Astrocyte (in vitro differentiated cells and primary cell): Measurements from ENCODE around the gene HINFP. TPM values are rescaled to one million over a fixed set of nuclear protein-coding genes. Genes with fewer than 3 reads are reported as not detected.

ENCODE experiments used
- DNase-seq: peaks from one replicate; pipeline ENCODE4 v3.0.0-alpha.2; 2010; ENCODE audit warnings: low read depth
- FAIRE-seq: peaks from 2 replicates; lab custom pipeline; 2011; peaks lifted over from hg19 to GRCh38; lab: Jason Lieb, UNC
- H2AFZ ChIP-seq: 2 replicates; pipeline ENCODE4 v1.6.0; 2012; ENCODE audit warnings: low read depth, low read length, inconsistent platforms
- H3K27ac ChIP-seq: 2 replicates; pipeline ENCODE4 v1.5.1; 2011; ENCODE audit warnings: low read depth, low read length, inconsistent platforms
- H3K27me3 ChIP-seq: 2 replicates; pipeline ENCODE4 v1.6.0; 2011; ENCODE audit warnings: low read length, inconsistent platforms; ENCODE audit not compliant: insufficient read depth
- H3K36me3 ChIP-seq: 2 replicates; pipeline ENCODE4 v1.5.1; 2011; ENCODE audit warnings: low read length, inconsistent platforms; ENCODE audit not compliant: insufficient read depth
- H3K4me1 ChIP-seq: 2 replicates; pipeline ENCODE4 v1.5.1; 2011; ENCODE audit warnings: low read length, inconsistent platforms; ENCODE audit not compliant: insufficient read depth
- H3K4me2 ChIP-seq: 2 replicates; pipeline ENCODE4 v1.6.0; 2012; ENCODE audit warnings: low read length, inconsistent platforms
- H3K4me3 ChIP-seq: 2 replicates; pipeline ENCODE4 v1.5.1; 2011; ENCODE audit warnings: low read depth, mild to moderate bottlenecking, low read length, inconsistent platforms; ENCODE audit not compliant: insufficient read depth
- H3K79me2 ChIP-seq: 2 replicates; pipeline ENCODE4 v1.6.0; 2012; ENCODE audit warnings: mild to moderate bottlenecking, low read length, inconsistent platforms; ENCODE audit not compliant: insufficient read depth
- H3K9ac ChIP-seq: 2 replicates; pipeline ENCODE4 v1.6.0; 2012; ENCODE audit warnings: mild to moderate bottlenecking, low read length, inconsistent platforms
- H3K9me3 ChIP-seq: 2 replicates; pipeline ENCODE4 v1.5.1; 2012; ENCODE audit warnings: low read depth, mild to moderate bottlenecking, low read length, inconsistent platforms; ENCODE audit not compliant: insufficient read depth
- H4K20me1 ChIP-seq: 2 replicates; pipeline ENCODE4 v1.6.0; 2012; ENCODE audit warnings: low read length, inconsistent platforms; ENCODE audit not compliant: insufficient read depth
- H3K27ac Mint-ChIP-seq: one replicate; pipeline ENCODE4 v1.8.0; 2021; ENCODE audit warnings: mild to moderate bottlenecking, mixed read lengths; ENCODE audit not compliant: unreplicated experiment
- H3K27me3 Mint-ChIP-seq: one replicate; pipeline ENCODE4 v1.8.0; 2021; ENCODE audit warnings: low read depth, mixed read lengths; ENCODE audit not compliant: unreplicated experiment
- H3K36me3 Mint-ChIP-seq: one replicate; pipeline ENCODE4 v1.8.0; 2021; ENCODE audit warnings: low read depth, mixed read lengths; ENCODE audit not compliant: unreplicated experiment
- H3K4me1 Mint-ChIP-seq: one replicate; pipeline ENCODE4 v1.8.0; 2021; ENCODE audit warnings: low read depth, mixed read lengths; ENCODE audit not compliant: unreplicated experiment
- H3K4me3 Mint-ChIP-seq: one replicate; pipeline ENCODE4 v1.8.0; 2021; ENCODE audit warnings: mild to moderate bottlenecking, moderate library complexity, mixed read lengths; ENCODE audit not compliant: unreplicated experiment
- H3K9me3 Mint-ChIP-seq: one replicate; pipeline ENCODE4 v1.8.0; 2021; ENCODE audit warnings: mild to moderate bottlenecking, mixed read lengths; ENCODE audit not compliant: unreplicated experiment
- EZH2 ChIP-seq: IDR thresholded peaks from 2 replicates; pipeline ENCODE4 v1.6.1; 2012; ENCODE audit warnings: mild to moderate bottlenecking, low read length, inconsistent platforms; ENCODE audit not compliant: insufficient read depth
- total RNA-seq: library from RNA; stranded (reverse); gene quantifications from 2 replicates; pipeline ENCODE4 v1.2.1, GENCODE V29; 2021
- TF ChIP-seq, protein P1 (sequence below): IDR thresholded peaks from 2 replicates; pipeline ENCODE4 v1.5.1; 2011; ENCODE audit warnings: low read depth, mild to moderate bottlenecking, inconsistent platforms, low read length, moderate library complexity; ENCODE audit not compliant: insufficient read depth

The HINFP gene
- total RNA-seq, 1 donor from 2014 or later = 27.8 TPM

DNA sequence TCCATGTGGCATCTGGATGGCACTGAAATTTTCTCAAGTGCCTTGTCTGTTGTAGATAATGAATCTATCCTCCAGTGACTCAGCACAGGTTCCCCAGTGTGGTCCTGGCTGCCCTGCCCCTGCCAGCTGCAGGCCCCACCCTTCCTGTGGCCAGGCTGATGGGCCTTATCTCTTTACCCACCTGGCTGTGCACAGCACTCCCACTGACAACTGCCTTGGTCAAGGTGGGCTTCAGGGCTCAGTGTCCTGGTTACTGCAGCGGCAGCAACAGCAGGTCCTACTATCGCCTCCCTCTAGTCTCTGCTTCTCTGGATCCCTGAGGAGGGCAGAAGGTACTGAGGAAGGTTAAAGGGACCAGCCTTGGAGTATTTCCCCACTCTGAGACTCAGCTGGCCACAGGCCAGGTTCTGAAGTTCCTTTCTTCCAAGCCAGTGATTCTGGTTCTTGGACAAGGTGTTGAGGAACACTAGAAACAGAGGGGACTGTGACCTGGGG, 33.6 kb upstream of the HINFP start:
- Histone ChIP-seq H3K4me3 (no peak overlapping the region), H3K4me2 (no peak overlapping the region), H4K20me1 (peaks cover 13% of the 10 kb centered on the region), H2AFZ (no peak overlapping the region), H3K27ac (no peak overlapping the region), H3K27me3 (no peaks in the 10 kb centered on the region), H3K79me2 (peaks cover 34% of the 10 kb centered on the region), H3K4me1 (peaks cover 20% of the 10 kb centered on the region), H3K9ac (no peak overlapping the region), H3K36me3 (peaks cover 4% of the 10 kb centered on the region), H3K9me3 (no peaks in the 10 kb centered on the region)
- no peak overlapping the region for H3K27ac Mint-ChIP-seq
- FAIRE-seq (no peak), DNase-seq (no peak)
- TF ChIP-seq, protein P1, sequence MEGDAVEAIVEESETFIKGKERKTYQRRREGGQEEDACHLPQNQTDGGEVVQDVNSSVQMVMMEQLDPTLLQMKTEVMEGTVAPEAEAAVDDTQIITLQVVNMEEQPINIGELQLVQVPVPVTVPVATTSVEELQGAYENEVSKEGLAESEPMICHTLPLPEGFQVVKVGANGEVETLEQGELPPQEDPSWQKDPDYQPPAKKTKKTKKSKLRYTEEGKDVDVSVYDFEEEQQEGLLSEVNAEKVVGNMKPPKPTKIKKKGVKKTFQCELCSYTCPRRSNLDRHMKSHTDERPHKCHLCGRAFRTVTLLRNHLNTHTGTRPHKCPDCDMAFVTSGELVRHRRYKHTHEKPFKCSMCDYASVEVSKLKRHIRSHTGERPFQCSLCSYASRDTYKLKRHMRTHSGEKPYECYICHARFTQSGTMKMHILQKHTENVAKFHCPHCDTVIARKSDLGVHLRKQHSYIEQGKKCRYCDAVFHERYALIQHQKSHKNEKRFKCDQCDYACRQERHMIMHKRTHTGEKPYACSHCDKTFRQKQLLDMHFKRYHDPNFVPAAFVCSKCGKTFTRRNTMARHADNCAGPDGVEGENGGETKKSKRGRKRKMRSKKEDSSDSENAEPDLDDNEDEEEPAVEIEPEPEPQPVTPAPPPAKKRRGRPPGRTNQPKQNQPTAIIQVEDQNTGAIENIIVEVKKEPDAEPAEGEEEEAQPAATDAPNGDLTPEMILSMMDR = no peak
- TF ChIP-seq EZH2 = no peak
- peaks cover 3% of the 10 kb centered on the region for H3K36me3 Mint-ChIP-seq
- H3K4me3 Mint-ChIP-seq = no peak overlapping the region
- H3K27me3 Mint-ChIP-seq = no peaks in the 10 kb centered on the region
- no peaks in the 10 kb centered on the region for H3K9me3 Mint-ChIP-seq
- H3K4me1 Mint-ChIP-seq = peaks cover 10% of the 10 kb centered on the region

DNA sequence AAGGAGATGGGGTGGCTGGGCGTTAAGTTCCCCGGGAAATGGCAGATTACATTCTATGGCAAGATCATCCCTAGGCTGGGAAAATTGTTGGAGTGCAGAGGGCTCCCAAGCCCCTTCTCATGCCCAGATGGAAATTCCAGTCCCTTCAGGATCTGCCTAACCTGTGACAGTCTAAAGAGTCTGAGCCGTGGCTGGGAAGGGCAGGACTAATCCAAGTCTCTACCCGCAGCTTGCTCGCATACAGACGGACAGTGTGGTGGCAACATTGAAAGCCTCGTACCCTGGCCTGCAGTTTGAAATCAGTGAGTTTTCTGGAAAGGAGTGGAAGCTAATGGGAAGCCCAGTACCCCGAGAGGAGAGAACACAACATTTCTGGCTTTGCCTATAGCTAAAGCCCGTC, 33.0 kb upstream of the HINFP start:
- peak overlapping the region; percentile 29 for H3K4me3 Mint-ChIP-seq
- Histone ChIP-seq H3K27me3 (no peaks in the 10 kb centered on the region), H3K9ac (no peak overlapping the region), H3K36me3 (peaks cover 4% of the 10 kb centered on the region), H3K9me3 (no peaks in the 10 kb centered on the region), H3K27ac (no peak overlapping the region), H4K20me1 (peaks cover 19% of the 10 kb centered on the region), H3K4me1 (peaks cover 26% of the 10 kb centered on the region), H3K79me2 (peaks cover 40% of the 10 kb centered on the region), H3K4me2 (no peak overlapping the region), H2AFZ (no peak overlapping the region), H3K4me3 (no peak overlapping the region)
- H3K36me3 Mint-ChIP-seq = peaks cover 3% of the 10 kb centered on the region
- H3K27me3 Mint-ChIP-seq = no peaks in the 10 kb centered on the region
- FAIRE-seq (no peak), DNase-seq (no peak)
- no peak for TF ChIP-seq EZH2
- TF ChIP-seq, protein P1 = no peak
- H3K27ac Mint-ChIP-seq = no peak overlapping the region
- no peaks in the 10 kb centered on the region for H3K9me3 Mint-ChIP-seq
- H3K4me1 Mint-ChIP-seq = peaks cover 12% of the 10 kb centered on the region

DNA sequence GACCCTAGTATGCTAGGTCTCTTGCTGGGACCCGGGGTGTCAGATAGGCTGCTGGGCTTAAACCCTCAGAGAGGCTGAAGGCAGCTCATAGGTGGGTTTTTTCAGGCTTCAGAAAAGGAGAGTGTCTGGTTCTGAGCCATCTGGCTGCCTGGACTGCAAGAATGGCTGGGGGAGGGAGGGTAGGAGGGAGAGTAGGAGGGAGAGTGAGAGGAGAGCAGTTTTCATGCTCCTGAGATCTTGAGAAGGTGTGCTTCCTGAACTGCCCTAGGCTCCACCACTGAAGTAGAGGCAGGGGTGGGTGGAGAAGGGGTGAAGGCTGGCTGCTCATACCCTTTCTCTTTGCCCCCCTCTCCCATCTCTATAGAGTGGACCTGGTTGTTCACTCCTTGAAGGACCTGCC, 32.1 kb upstream of the HINFP start:
- Mint-ChIP-seq H3K27me3 (no peaks in the 10 kb centered on the region), H3K27ac (no peak overlapping the region), H3K4me1 (peaks cover 15% of the 10 kb centered on the region), H3K4me3 (no peak overlapping the region), H3K36me3 (peaks cover 3% of the 10 kb centered on the region), H3K9me3 (no peaks in the 10 kb centered on the region)
- Histone ChIP-seq H3K27ac (no peak overlapping the region), H3K36me3 (peaks cover 4% of the 10 kb centered on the region), H2AFZ (no peak overlapping the region), H3K27me3 (no peaks in the 10 kb centered on the region), H3K79me2 (peaks cover 49% of the 10 kb centered on the region), H3K4me3 (no peak overlapping the region), H3K9me3 (no peaks in the 10 kb centered on the region), H3K4me1 (peaks cover 28% of the 10 kb centered on the region), H4K20me1 (peaks cover 27% of the 10 kb centered on the region), H3K4me2 (no peak overlapping the region), H3K9ac (no peak overlapping the region)
- TF ChIP-seq, protein P1 = no peak
- no peak for TF ChIP-seq EZH2
- FAIRE-seq = no peak
- no peak for DNase-seq
